Measurements from ENCODE around the gene NAV1. TPM values are rescaled to one million over a fixed set of nuclear protein-coding genes. Genes with fewer than 3 reads are reported as not detected.

Gene NAV1
- total RNA-seq, 2 donors from 2014 or later = 13.1 to 29.1 TPM

GRCh38 chr1:201510734-201511133 lies 28.2 kb upstream of the NAV1 start:
- intact Hi-C loops (cut with DNase I) = no loop called here
- no peaks in the 10 kb centered on the region for H3K27me3 ChIP-seq (replicated peaks; ENCODE audit: insufficient read depth)
- no peaks in the 10 kb centered on the region for H3K9me3 ChIP-seq
- no peaks in the 10 kb centered on the region for H3K36me3 ChIP-seq
- 100% methylated on average over 1 of the region's 1 CpG for WGBS
- H3K27ac ChIP-seq = peak overlapping the region in 1 of 2 donors; percentile 79
- peaks cover 25% of the 10 kb centered on the region for H3K4me1 ChIP-seq (replicated peaks)
- DNase-seq (ENCODE audit: low spot score) = no peak
- no peak overlapping the region for H3K4me3 ChIP-seq
- TF ChIP-seq POLR2A (IDR thresholded peaks at IDR 0.05) (no peak), POLR2AphosphoS5 (IDR thresholded peaks at IDR 0.05) (no peak), CTCF (IDR thresholded peaks at IDR 0.05) (no peak)

- peak overlapping the region; percentile 79 to 83 for H3K27ac ChIP-seq
- no peak overlapping the region for H3K4me3 ChIP-seq
- no peaks in the 10 kb centered on the region for H3K27me3 ChIP-seq (replicated peaks; ENCODE audit: insufficient read depth)
- TF ChIP-seq POLR2AphosphoS5 (IDR thresholded peaks at IDR 0.05) (no peak), POLR2A (IDR thresholded peaks at IDR 0.05) (no peak), CTCF (IDR thresholded peaks at IDR 0.05) (no peak)
- H3K9me3 ChIP-seq = no peaks in the 10 kb centered on the region
- intact Hi-C loops (cut with DNase I) = no loop called here
- H3K4me1 ChIP-seq (replicated peaks) = peaks cover 25% of the 10 kb centered on the region
- WGBS = 55% methylated on average over 6 of the region's 6 CpGs
- no peak for DNase-seq (ENCODE audit: low spot score)
- H3K36me3 ChIP-seq = no peaks in the 10 kb centered on the region
Measured at GRCh38 chr1:201511396-201511940, 27.5 kb upstream of the NAV1 start.

- intact Hi-C loops (cut with DNase I) = loop anchor here (1.0 to 2.0 kb wide), 2 partner anchors 30 to 65 kb away; no protein-coding TSS in a partner anchor
- H3K27me3 ChIP-seq (replicated peaks; ENCODE audit: insufficient read depth) = no peaks in the 10 kb centered on the region
- H3K27ac ChIP-seq = peak overlapping the region; percentile 79 to 83
- no peaks in the 10 kb centered on the region for H3K9me3 ChIP-seq
- TF ChIP-seq POLR2A (IDR thresholded peaks at IDR 0.05) (peak; percentile 17), POLR2AphosphoS5 (IDR thresholded peaks at IDR 0.05) (peak; percentile 68), CTCF (IDR thresholded peaks at IDR 0.05) (peak in 1 of 4 experiments; percentile 8)
- whole genome bisulfite sequencing = 0% methylated on average over 6 of the region's 6 CpGs
- H3K4me3 ChIP-seq = no peak overlapping the region
- no peaks in the 10 kb centered on the region for H3K36me3 ChIP-seq
- DNase-seq (ENCODE audit: low spot score) = peak; percentile 79
- H3K4me1 ChIP-seq (replicated peaks) = peaks cover 25% of the 10 kb centered on the region
Measured at GRCh38 chr1:201511941-201512539, 26.9 kb upstream of the NAV1 start.

- Histone ChIP-seq H3K4me1 (replicated peaks) (peaks cover 17% of the 10 kb centered on the region), H3K27ac (peak overlapping the region; percentile 79 to 83), H3K9me3 (no peaks in the 10 kb centered on the region), H3K36me3 (no peaks in the 10 kb centered on the region), H3K27me3 (replicated peaks; ENCODE audit: insufficient read depth) (no peaks in the 10 kb centered on the region), H3K4me3 (no peak overlapping the region)
- TF ChIP-seq POLR2AphosphoS5 (IDR thresholded peaks at IDR 0.05) (no peak), CTCF (IDR thresholded peaks at IDR 0.05) (no peak), POLR2A (IDR thresholded peaks at IDR 0.05) (no peak)
- no peak for DNase-seq (ENCODE audit: low spot score)
- intact Hi-C loops (cut with DNase I) = loop anchor here (2.0 kb wide), 1 partner anchor 67 kb away; no protein-coding TSS in a partner anchor
- WGBS = 94% methylated on average over 6 of the region's 6 CpGs
Measured at GRCh38 chr1:201513498-201514243, 25.3 kb upstream of the NAV1 start.
